ENCODE data around the gene TRAK2. TPM values are rescaled to one million over a fixed set of nuclear protein-coding genes. Genes with fewer than 3 reads are reported as not detected.

TRAK2 gene, protein sequence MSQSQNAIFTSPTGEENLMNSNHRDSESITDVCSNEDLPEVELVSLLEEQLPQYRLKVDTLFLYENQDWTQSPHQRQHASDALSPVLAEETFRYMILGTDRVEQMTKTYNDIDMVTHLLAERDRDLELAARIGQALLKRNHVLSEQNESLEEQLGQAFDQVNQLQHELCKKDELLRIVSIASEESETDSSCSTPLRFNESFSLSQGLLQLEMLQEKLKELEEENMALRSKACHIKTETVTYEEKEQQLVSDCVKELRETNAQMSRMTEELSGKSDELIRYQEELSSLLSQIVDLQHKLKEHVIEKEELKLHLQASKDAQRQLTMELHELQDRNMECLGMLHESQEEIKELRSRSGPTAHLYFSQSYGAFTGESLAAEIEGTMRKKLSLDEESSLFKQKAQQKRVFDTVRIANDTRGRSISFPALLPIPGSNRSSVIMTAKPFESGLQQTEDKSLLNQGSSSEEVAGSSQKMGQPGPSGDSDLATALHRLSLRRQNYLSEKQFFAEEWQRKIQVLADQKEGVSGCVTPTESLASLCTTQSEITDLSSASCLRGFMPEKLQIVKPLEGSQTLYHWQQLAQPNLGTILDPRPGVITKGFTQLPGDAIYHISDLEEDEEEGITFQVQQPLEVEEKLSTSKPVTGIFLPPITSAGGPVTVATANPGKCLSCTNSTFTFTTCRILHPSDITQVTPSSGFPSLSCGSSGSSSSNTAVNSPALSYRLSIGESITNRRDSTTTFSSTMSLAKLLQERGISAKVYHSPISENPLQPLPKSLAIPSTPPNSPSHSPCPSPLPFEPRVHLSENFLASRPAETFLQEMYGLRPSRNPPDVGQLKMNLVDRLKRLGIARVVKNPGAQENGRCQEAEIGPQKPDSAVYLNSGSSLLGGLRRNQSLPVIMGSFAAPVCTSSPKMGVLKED
- total RNA-seq (2021; ENCODE audit: unreplicated experiment) (15.2 TPM), Bru-seq, nascent RNA (percentile 68 among the genes with signal in this experiment), BruChase-seq, experiment 1, labeled RNA remaining after a 6-hour chase (percentile 75 among the genes with signal in this experiment), BruChase-seq, experiment 2, labeled RNA remaining after a 2-hour chase (percentile 68 among the genes with signal in this experiment)
- polyA plus RNA-seq (2012), result 5.5 and 7.8 TPM in 2 replicates
- long read RNA-seq, full-length matches to known transcripts, result 8 of 20 reads
- long read RNA-seq, partial matches to known transcripts, result 1 of 20 reads
- long read RNA-seq, other reads (novel, unspliced or antisense), result 11 of 20 reads

DNA sequence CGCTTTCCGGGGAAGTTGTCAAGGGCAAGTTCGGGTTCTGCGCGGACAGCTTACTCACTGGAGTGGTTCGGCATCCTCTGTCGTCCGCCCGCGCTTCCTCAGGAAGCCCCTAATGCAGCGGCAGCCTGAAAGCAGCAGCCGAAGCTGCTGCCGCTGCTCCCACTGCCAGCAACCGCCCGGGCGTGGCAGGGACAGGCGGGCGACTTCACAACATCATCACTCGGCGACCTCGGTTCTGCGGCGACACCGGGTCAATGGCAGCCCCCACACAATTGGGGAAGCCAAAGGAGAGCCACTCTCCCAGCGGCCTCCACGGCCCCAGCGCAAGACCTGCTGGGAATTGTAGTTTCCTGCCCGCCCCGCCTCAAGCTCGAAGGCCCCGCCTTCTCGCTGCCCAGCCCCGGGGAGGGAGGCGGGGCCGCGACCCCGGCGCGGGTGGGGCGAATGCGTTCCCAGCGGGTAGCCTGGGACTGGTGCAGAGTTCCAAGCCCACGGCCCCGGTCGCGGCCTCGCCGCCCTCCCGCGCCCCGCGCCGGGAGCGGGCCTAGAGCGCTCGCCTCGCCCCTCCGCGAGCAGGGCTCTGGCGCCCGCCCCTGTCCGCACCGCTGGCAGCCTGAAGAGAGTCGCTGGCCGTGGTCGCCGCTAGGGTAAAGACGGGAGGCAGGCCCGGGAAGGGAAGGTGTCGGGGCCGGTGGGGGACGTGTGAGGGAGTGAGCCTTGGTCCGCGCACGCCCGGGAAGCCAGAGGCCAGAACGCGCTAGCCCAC lies at the start of gene TRAK2, which contains the start of gene STRADB:
TSS of gene TRAK2 (minus strand) at position 167 of the 766 bp plus-strand sequence. CDS start 30,951 bp downstream, outside the sequence.
TSS of gene STRADB (plus strand) at position 449 of the 766 bp plus-strand sequence. CDS start 3,101 bp downstream, outside the sequence.
- peak; percentile 92 for ATAC-seq
- peak within 1 kb of the TSS; percentile 90 for H3K4me2 ChIP-seq (ENCODE audit: low read length)
- H3K9ac ChIP-seq (ENCODE audit: low read length), result peak within 1 kb of the TSS; percentile 85
- H4K20me1 ChIP-seq (ENCODE audit: insufficient read depth), result no peaks in the 10 kb centered on the region
- H3K36me3 ChIP-seq (ENCODE audit: control insufficient read depth in 1 of 2, insufficient read depth in 2 of 2, low read length in 2 of 2), result no peaks in the 10 kb centered on the region
- peak within 1 kb of the TSS; percentile 69 for H3K27ac ChIP-seq (ENCODE audit: low read depth, low read length)
- peak within 1 kb of the TSS; percentile 36 for H2AFZ ChIP-seq (ENCODE audit: low read depth, low read length, poor library complexity, severe bottlenecking)
- H3K79me2 ChIP-seq (ENCODE audit: insufficient read depth, low read length), result peaks cover 7% of the 10 kb centered on the region; the same call in 1 of the 2 replicates
- no peaks in the 10 kb centered on the region for H3K9me2 ChIP-seq (ENCODE audit: insufficient read depth)
- peak within 1 kb of the TSS; percentile 98 for H3K4me3 ChIP-seq (replicated peaks in 1 of 2; ENCODE audit: low read depth in 1 of 2, low read length in 2 of 2)
- peak; percentile 88 for DNase-seq (ENCODE audit: low read depth, low spot score)
- RAD21 ChIA-PET (ENCODE audit: low non-redundant PET in 1 of 2, low total read pairs in 2 of 2, uncharacterized antibody in 2 of 2, unreplicated experiment in 2 of 2), result interaction anchor here (0.6 to 0.7 kb wide), 3 partner anchors 49 to 217 kb away, joined by 3 read pairs; no protein-coding TSS in a partner anchor
- peaks cover 10 to 22% of the 10 kb centered on the region in 2 experiments for H3K4me1 ChIP-seq (ENCODE audit: control insufficient read depth in 1 of 2, insufficient read depth in 2 of 2, low read length in 2 of 2)
- BruUV-seq (replicated peaks), result no TSS peak
- H3K27me3 ChIP-seq (ENCODE audit: insufficient read depth, low read length), result no peaks in the 10 kb centered on the region
- POLR2A ChIA-PET, result interaction anchor here (1.0 to 1.3 kb wide), 4 partner anchors 11 to 219 kb away, joined by 3 to 4 read pairs (median 4); no protein-coding TSS in a partner anchor
- H3K9me3 ChIP-seq (ENCODE audit: control insufficient read depth in 1 of 2, insufficient read depth in 1 of 2, low read depth in 1 of 2, low read length in 2 of 2), result no peaks in the 10 kb centered on the region
- CTCF ChIA-PET, result interaction anchor here (0.6 to 1.0 kb wide), 2 partner anchors 11 to 219 kb away, joined by 3 to 4 read pairs; no protein-coding TSS in a partner anchor
- intact Hi-C loops (cut with micrococcal nuclease), result loop anchor here (10.0 kb wide), 2 partner anchors 193 to 217 kb away; partner anchors contain the start of gene TMEM237
- TF ChIP-seq SP1 (IDR thresholded peaks at IDR 0.05; ENCODE audit: low read depth), result peak; percentile 75
- peak; percentile 73; the same call in 1 of the 2 replicates for TF ChIP-seq CBX3 (IDR thresholded peaks at IDR 0.05; ENCODE audit: low read depth)
- peak; percentile 94 for TF ChIP-seq SRF (IDR thresholded peaks at IDR 0.05; ENCODE audit: low read depth)
- peak; percentile 26 for TF ChIP-seq TCF7L2 (IDR thresholded peaks at IDR 0.05; ENCODE audit: borderline replicate concordance, extremely low read depth, insufficient read depth, insufficient read length)
- TF ChIP-seq JUND (IDR thresholded peaks at IDR 0.05), result no peak
- TF ChIP-seq, protein P1, sequence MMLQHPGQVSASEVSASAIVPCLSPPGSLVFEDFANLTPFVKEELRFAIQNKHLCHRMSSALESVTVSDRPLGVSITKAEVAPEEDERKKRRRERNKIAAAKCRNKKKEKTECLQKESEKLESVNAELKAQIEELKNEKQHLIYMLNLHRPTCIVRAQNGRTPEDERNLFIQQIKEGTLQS (IDR thresholded peaks at IDR 0.05), result no peak
- peak; percentile 79 for TF ChIP-seq POLR2A (IDR thresholded peaks at IDR 0.05; ENCODE audit: borderline replicate concordance, extremely low read depth, insufficient read depth, insufficient read length)
- TF ChIP-seq, protein P2, sequence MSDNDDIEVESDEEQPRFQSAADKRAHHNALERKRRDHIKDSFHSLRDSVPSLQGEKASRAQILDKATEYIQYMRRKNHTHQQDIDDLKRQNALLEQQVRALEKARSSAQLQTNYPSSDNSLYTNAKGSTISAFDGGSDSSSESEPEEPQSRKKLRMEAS (IDR thresholded peaks at IDR 0.05), result peak; percentile 80
- TF ChIP-seq CEBPB (IDR thresholded peaks at IDR 0.05; ENCODE audit: low read depth), result no peak; the same call in 1 of the 2 replicates
- TF ChIP-seq ZFX (IDR thresholded peaks at IDR 0.05), result peak; percentile 91; the same call in 1 of the 2 replicates
- no peak for TF ChIP-seq FOSL1 (IDR thresholded peaks at IDR 0.05; ENCODE audit: low read depth)
- peak; percentile 65 for TF ChIP-seq EGR1 (IDR thresholded peaks at IDR 0.05; ENCODE audit: low read depth)
- TF ChIP-seq, protein P3, sequence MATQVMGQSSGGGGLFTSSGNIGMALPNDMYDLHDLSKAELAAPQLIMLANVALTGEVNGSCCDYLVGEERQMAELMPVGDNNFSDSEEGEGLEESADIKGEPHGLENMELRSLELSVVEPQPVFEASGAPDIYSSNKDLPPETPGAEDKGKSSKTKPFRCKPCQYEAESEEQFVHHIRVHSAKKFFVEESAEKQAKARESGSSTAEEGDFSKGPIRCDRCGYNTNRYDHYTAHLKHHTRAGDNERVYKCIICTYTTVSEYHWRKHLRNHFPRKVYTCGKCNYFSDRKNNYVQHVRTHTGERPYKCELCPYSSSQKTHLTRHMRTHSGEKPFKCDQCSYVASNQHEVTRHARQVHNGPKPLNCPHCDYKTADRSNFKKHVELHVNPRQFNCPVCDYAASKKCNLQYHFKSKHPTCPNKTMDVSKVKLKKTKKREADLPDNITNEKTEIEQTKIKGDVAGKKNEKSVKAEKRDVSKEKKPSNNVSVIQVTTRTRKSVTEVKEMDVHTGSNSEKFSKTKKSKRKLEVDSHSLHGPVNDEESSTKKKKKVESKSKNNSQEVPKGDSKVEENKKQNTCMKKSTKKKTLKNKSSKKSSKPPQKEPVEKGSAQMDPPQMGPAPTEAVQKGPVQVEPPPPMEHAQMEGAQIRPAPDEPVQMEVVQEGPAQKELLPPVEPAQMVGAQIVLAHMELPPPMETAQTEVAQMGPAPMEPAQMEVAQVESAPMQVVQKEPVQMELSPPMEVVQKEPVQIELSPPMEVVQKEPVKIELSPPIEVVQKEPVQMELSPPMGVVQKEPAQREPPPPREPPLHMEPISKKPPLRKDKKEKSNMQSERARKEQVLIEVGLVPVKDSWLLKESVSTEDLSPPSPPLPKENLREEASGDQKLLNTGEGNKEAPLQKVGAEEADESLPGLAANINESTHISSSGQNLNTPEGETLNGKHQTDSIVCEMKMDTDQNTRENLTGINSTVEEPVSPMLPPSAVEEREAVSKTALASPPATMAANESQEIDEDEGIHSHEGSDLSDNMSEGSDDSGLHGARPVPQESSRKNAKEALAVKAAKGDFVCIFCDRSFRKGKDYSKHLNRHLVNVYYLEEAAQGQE (IDR thresholded peaks at IDR 0.05; ENCODE audit: low read depth), result no peak
- TF ChIP-seq YY1 (IDR thresholded peaks at IDR 0.05; ENCODE audit: extremely low read depth, insufficient replicate concordance, low read depth, low read length), result peak; percentile 97
- peak; percentile 95 for TF ChIP-seq POLR2AphosphoS5 (IDR thresholded peaks at IDR 0.05; ENCODE audit: low read depth, low read length)
- peak; percentile 38; the same call in 1 of the 2 replicates for TF ChIP-seq ELF1 (IDR thresholded peaks at IDR 0.05; ENCODE audit: borderline replicate concordance, low read depth)
- TF ChIP-seq SIN3A (IDR thresholded peaks at IDR 0.05; ENCODE audit: low read depth), result peak; percentile 95
- peak; percentile 8; the same call in 1 of the 2 replicates for TF ChIP-seq RAD21 (IDR thresholded peaks at IDR 0.05; ENCODE audit: low read depth)
